ENCODE data around the gene CPB2. TPM values are rescaled to one million over a fixed set of nuclear protein-coding genes. Genes with fewer than 3 reads are reported as not detected.

CPB2 gene, protein sequence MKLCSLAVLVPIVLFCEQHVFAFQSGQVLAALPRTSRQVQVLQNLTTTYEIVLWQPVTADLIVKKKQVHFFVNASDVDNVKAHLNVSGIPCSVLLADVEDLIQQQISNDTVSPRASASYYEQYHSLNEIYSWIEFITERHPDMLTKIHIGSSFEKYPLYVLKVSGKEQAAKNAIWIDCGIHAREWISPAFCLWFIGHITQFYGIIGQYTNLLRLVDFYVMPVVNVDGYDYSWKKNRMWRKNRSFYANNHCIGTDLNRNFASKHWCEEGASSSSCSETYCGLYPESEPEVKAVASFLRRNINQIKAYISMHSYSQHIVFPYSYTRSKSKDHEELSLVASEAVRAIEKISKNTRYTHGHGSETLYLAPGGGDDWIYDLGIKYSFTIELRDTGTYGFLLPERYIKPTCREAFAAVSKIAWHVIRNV
- not detected in 2 replicates for total RNA-seq (2014; rRNA removed; shearing (Covaris generic); ENCODE audit: low replicate concordance)

DNA sequence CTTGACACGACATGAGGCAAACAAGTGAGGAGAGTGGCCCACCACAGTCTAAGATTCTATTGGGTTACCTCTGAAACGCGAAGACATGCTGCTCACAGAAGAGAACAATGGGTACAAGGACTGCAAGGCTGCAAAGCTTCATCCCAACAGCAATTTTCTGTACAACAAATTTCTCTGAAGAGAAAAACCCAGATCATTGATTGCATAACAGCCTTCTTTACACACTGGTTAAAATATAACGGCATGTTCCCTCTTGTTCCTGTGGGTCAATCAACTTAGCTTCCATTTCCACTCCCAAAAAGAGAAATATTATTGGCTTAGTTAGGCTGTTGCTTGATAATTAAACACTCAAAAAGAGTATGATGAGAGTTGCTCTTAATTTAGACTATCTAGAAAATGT is at the start of gene CPB2:
CPB2 (minus strand) TSS at position 166 of the 400 bp plus-strand sequence; CDS start at position 142, 24 bp downstream.
- no peak for DNase-seq (ENCODE audit: low read depth)
- in situ Hi-C loops (cut with HindIII; ENCODE audit: low pct_unique_long_range_greater_than_20kb, low sequenced_read_pairs) = no loop called here

DNA sequence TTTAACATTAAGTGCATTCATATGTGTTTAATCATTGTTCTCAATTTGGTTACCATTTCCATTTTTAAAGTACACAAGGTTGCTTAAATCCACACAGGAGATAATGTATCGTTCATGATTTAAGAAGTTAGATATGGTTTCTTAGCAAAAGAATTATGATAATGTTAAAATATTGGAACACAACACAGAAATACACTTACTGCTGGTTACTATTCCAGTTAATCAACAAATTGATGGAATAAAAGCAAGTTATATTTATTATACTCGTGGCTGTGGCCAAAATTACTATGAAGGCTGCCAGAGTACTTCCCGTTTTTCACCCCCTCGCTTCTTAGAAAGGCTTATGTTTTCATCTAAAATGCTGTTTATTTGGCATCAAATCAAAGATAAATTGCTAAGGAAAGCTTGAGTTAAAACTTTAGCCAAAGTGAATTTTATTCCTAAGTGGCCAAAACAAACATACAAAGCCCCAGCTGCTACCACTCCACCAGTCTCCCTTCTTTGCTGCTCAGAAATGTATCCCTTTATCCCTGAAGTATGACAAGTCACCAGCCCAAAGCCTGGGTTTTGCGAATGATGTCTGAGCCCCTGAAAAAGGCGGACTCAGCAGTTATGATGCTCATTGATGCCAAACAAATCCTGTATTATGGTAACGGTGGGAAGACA is 49.4 kb upstream of the CPB2 start:
- DNase-seq (ENCODE audit: low read depth) = no peak
- in situ Hi-C loops (cut with HindIII; ENCODE audit: low pct_unique_long_range_greater_than_20kb, low sequenced_read_pairs) = no loop called here

DNA sequence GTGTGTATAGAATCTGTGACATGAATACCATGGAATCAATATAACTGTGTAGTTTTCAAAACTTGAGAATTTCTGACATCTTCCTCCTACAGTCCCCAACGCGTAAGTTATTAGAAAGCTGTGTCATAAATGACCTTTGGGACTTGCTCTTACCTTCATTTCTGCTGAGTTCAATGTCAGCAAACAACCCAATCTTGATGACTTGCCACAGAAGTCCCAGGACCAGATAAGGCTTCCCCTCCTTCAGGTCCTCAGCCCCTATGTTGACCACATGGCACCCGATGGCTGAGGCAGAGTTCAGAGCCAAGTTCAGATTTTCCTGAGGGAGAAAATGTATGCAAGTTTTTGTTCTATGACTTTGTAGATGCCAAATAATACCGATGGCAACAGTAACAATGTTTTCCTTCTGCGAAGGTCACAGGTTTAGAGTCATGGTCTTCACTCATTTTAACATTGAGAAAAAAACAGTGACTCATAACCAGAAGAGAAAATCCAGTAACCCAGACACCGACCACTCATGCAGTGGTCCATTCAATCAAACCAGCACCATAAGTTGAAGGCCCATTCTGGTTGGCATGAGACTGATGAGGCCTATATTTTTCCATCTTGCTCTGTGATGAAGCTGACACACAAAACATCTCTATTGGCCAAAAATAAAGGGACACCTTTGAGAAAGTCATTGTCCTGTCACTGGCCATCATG is 47.9 kb upstream of the CPB2 start:
- DNase-seq (ENCODE audit: low read depth) = no peak
- in situ Hi-C loops (cut with HindIII; ENCODE audit: low pct_unique_long_range_greater_than_20kb, low sequenced_read_pairs) = no loop called here

DNA sequence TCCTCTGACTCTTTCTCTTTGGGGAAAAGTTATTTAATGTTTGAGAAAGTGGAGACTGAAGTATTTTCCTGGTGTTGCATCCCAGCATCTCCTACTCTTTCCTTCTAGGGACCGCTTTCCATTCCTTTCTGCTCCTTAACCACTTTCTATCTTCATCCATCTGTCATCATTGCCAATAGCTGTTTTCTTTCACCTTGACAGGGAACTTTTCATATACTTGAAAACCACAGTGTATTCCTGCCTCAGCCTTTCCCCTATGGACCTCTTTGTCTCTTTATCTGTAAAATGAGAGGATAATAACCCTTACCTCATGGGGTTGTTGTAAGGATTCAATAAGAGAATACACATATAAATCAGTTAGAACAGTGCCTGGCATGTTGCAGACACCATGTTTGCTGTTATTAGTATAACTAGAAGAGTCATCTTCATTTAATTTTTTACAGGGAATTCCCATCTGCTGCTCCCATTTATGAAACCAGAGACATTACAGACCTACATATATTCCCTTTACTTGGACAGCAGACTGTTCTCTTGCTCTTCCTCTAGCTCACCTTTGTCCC is 45.4 kb upstream of the CPB2 start:
- in situ Hi-C loops (cut with HindIII; ENCODE audit: low pct_unique_long_range_greater_than_20kb, low sequenced_read_pairs) = no loop called here
- DNase-seq (ENCODE audit: low read depth) = no peak

DNA sequence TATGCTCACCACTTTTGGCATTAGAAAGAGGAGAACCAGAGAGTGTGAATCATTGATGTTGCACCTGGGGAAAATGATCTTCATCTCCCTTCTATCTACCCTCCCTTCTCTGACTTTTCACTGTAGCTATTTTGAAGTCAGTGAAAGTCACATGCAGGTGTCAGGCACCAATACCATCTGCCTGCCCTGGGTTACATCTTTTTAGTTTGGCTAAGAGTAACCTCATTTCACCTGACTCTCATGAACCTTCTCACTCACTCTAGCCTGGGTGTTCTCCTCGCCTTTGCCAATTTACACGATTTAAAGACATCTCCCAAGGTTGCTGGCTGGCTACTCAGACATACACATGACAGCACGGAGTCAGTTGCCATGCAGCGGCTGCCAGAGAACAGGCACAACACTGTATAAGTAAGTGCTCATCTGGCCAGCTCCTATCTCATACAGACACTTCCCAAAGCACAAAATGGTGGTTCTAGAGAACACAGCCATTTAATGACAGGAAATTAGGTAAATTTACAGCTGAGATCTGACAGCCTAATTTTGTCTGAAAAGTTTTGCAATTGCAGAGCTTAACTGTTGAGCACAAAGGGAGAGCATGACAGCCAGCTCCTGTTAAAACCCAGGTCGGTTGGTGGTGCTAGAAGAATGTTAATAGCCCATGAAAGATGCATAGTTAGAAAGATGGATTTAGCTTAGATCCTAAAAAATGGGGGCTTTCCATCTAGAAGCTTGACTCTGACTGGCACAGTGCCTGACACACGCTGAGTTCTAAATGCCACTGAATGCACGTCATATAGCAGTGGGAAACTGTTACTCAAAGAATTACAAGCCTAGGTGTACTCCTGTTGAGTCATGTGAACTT is 44.7 kb upstream of the CPB2 start:
- DNase-seq (ENCODE audit: low read depth) = no peak
- in situ Hi-C loops (cut with HindIII; ENCODE audit: low pct_unique_long_range_greater_than_20kb, low sequenced_read_pairs) = no loop called here

DNA sequence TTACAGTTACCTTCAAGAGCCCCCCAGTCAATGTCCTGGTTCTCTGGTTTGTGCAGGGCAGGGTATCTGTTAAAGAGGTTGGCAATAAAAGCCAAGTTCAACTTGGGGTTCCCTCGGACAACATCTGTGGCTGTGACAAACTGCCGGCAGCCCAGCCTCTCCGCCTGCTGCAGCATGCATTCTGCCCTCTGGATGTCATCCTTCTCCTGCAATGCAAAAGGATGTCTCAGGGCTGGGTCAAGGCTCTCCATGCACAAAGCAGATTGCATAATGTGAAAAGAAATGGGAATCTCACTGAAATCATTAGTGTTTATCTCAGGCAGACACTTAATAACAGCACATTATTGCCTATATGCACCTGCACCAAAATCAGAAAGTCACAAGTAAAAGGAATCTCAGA is 42.1 kb upstream of the CPB2 start:
- no peak for DNase-seq (ENCODE audit: low read depth)
- in situ Hi-C loops (cut with HindIII; ENCODE audit: low pct_unique_long_range_greater_than_20kb, low sequenced_read_pairs) = no loop called here

DNA sequence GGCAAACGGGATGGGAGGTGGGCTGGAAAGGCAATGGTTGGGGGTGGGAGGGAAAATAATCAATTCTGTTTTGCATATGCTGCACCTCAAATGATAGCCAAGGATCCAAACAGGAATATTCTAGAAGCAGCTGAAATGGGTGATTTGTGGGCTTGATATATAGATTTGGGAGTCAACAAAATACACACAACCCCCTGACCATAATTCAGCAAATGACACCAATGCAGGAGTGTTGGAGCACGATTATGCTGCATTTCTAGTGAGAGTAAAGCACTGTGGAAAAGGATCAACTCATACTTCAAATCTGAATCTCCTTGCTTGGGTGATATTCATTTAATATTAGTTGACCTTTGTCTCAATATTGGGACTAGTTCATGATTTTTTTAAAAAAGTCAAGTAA is 41.1 kb upstream of the CPB2 start:
- no peak for DNase-seq (ENCODE audit: low read depth)
- in situ Hi-C loops (cut with HindIII; ENCODE audit: low pct_unique_long_range_greater_than_20kb, low sequenced_read_pairs) = no loop called here

DNA sequence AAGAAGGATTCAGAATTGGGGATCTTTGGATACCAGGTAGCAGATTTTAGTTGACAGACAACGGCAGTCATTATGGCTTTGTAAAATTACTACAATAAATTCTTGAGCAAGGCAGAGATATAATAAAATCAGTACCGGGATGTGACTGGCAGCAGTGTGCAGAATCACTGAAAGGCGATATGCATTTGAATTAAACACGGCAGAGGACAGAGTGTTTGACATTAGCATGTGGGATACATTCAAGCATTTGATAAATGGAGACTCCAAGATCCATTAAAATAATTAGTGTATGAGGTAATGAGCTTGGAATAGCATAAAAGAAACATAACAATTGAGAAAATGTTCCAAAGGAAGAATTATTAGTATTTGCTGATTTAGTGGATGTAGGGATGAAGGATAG is 40.3 kb upstream of the CPB2 start:
- DNase-seq (ENCODE audit: low read depth) = no peak
- in situ Hi-C loops (cut with HindIII; ENCODE audit: low pct_unique_long_range_greater_than_20kb, low sequenced_read_pairs) = no loop called here

DNA sequence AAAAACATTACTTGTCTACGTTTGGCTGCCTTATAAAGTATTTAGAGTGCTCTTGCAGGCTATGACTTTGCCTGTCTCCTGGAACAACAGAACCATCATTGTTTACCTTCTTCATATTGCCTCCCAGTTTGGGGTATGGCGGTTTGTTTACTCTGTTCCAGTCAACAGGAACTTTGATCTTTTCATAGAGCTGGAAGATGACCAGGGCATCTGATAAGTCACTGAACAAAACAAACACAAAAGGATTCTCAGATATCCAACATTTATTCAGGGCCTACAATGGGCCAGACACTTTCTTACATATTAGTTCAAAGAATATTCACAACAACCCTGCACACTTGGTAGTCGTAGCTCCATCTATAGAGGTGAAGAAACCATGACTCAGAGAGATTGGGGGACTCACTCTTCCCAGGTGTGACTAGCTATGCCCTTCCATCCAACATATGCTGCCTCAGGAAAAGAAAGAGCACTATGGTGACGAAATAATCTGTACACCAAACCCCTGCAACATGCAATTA is 38.4 kb upstream of the CPB2 start:
- no peak for DNase-seq (ENCODE audit: low read depth)
- in situ Hi-C loops (cut with HindIII; ENCODE audit: low pct_unique_long_range_greater_than_20kb, low sequenced_read_pairs) = no loop called here

DNA sequence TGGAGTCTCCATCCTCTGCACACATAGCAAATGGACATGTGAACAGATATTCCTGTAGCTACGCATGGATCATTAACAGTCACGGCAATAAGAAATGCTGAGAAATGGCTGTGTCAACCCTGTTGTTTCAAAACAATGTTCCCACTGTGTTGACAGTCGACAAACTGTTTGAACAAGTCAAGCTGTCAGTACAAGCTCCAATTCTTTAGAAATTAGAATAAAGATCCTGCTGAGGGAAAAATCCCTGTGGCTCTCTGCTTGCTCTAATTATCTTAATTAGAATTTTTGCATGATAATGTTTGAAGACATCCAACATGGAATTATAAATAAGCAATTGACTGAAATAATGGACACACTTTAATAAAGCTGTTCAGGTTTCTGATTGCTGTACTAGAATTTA is 37.9 kb upstream of the CPB2 start:
- in situ Hi-C loops (cut with HindIII; ENCODE audit: low pct_unique_long_range_greater_than_20kb, low sequenced_read_pairs) = no loop called here
- DNase-seq (ENCODE audit: low read depth) = no peak

DNA sequence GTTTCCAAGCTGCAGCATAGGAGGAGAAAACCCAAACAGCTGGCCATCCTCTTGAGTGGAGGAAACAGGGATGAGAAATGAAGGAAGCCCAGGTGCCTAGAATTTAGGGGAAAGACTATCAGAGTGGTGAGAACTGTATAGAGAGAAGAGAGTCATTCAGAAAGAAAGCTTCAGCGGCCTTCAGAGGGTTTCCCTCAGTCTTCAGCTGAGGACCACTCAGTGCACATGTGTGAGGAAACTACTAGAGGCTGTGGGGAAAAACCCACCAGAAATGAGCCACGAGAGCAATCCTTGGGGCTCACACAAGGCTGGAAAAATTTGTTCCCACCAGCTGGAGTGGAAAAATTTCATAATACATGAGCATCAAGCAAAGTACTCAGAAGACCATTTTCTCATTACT is 35.2 kb upstream of the CPB2 start:
- in situ Hi-C loops (cut with HindIII; ENCODE audit: low pct_unique_long_range_greater_than_20kb, low sequenced_read_pairs) = no loop called here

DNA sequence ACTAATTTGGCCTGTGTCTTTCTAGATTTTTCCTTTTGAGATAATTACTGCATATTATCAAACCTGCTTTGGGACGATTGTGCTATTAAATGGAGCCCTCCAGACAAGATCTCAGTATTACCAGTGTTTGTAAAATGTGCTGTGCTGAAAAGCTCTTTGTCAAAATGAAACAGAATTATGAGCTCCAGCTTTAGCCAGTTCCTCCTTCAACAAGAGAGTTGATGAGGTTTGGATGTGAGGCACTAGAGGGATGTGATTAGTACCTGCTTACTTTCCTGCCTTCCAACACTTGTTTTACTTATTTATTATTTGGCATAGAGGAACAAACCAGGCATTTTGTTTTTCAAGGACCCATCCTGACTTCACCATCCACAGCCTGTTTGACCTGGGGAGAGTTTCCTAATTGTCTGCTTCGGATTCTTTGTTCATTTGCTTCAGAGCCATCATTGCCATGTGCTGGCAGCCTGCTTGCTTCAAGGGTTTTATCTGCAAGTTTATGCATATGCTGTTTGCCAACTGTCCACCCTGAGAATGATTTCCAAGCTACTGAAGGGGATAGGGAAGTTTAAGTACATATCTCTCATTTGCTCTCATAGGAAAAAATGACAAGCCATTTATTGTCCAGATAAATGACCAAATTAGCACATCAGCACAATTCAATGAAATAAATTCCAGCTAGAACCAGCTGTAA is 32.9 kb upstream of the CPB2 start:
- DNase-seq (ENCODE audit: low read depth) = no peak
- in situ Hi-C loops (cut with HindIII; ENCODE audit: low pct_unique_long_range_greater_than_20kb, low sequenced_read_pairs) = no loop called here

More for the DNA sequence above, 35.2 kb upstream of the CPB2 start:
- DNase-seq (ENCODE audit: low read depth) = no peak

DNA sequence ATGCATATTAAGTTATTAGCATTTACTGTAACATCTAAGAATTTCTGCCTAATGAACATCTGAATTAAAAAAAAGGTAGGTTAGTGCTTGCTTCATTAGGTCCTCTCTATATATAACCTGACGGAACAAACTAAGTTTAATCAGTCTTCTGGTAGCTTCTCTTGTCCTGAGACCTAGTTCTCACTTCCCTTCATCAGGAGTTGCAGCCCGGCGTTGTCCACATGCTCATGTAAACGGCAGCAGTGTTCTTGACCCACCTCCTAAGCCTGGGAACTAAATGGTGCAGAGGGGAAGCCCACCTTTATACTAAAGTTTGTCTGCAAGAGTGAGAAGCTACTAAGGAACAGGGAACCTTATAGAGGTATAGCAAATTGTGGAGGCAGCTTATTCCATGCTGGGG is 31.9 kb upstream of the CPB2 start:
- in situ Hi-C loops (cut with HindIII; ENCODE audit: low pct_unique_long_range_greater_than_20kb, low sequenced_read_pairs) = no loop called here
- no peak for DNase-seq (ENCODE audit: low read depth)

DNA sequence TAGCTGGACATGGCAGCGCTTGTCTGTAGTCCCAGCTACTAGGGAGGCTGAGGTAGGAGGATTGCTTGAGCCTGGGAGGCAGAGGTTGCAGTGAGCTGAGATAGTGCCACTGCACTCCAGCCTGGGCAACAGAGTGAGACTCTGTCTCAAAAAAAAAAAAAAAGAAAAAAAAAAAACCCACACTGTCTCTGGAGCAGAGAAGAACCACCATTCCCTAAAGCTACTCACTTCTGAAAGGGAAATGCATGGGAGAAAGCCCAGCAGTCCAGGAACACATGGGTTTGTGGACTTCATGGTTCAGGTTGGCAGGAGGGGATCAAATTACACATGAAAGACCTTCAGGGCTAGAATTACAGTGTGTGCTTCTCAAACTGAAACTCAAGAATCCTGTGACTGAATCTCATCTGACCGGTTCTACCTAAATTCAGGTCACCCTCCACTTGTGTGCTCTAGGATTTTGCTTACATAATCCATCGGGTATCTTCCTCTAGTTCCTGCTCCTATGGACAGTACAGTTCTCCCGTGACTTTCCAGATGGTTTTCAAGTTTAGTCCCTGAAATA is 30.2 kb upstream of the CPB2 start:
- in situ Hi-C loops (cut with HindIII; ENCODE audit: low pct_unique_long_range_greater_than_20kb, low sequenced_read_pairs) = no loop called here
- no peak for DNase-seq (ENCODE audit: low read depth)

DNA sequence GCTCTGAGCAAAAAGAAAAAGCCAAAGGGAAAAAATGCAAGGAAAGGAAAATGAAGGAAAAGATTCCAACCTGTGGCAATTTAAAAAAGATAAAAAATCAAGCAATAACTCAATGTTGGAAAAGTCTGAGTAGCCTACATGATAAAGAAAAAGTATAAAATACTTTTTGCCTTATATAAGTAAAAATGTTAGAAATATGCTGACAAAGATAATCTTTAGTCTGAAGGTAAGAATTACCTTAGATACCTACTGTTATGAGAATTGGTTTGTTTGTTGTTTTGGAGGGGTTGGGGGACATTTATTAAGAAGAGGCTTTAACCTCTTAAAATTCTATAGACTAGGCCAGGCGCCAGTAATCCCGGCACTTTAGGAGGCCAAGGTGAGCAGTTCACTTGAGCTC is 29.7 kb upstream of the CPB2 start:
- DNase-seq (ENCODE audit: low read depth) = no peak
- in situ Hi-C loops (cut with HindIII; ENCODE audit: low pct_unique_long_range_greater_than_20kb, low sequenced_read_pairs) = no loop called here

DNA sequence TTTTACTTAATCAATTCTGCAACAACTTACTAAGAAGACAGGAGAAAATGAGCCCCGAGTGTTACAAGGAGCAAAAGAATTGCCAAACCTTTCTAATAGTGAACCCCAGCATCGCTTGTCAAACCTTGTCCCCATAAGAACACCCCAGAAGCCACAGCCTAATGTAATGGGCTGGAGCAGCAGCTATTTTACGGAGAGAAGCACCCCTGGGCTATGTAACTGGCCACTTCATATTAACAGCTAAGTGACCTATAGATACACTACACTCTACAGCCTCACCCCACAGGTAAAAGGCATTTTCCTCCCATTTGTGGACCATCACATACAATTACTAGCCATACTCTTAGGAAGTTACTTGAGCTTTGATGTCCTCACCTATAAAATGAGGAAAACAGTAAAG is 27.3 kb upstream of the CPB2 start:
- DNase-seq (ENCODE audit: low read depth) = no peak
- in situ Hi-C loops (cut with HindIII; ENCODE audit: low pct_unique_long_range_greater_than_20kb, low sequenced_read_pairs) = no loop called here

DNA sequence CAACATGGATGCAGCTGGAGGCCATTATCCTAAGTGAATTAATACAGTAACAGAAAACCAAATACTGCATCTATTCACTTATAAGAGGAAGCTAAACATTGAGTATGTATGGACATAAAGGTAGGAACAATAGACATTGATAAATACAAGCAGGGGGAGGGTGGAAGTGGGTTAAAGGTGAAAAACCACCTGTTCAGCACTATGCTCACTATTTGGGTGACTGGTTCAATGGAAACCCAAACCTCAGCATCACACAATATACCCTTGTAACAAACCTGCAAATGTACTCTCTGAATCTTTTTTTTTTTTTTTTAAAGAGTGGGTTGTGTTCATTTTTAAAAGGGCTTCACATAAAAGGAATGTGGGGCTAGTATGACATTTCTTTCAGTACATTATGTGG is 26.9 kb upstream of the CPB2 start:
- in situ Hi-C loops (cut with HindIII; ENCODE audit: low pct_unique_long_range_greater_than_20kb, low sequenced_read_pairs) = no loop called here
- no peak for DNase-seq (ENCODE audit: low read depth)

All from Caki2 (cell line).